Upper lobe of right lung (tissue), 1 donor: ENCODE data around the gene YJU2. TPM values are rescaled to one million over a fixed set of nuclear protein-coding genes. Genes with fewer than 3 reads are reported as not detected.

Source experiments
- ATAC-seq: fragments of 200-7000 bp; cut with Tn5 transposase; one replicate; pipeline ENCODE4 v1.9.1; 2020; ENCODE audit warnings: mild to moderate bottlenecking, moderate library complexity
- DNase-seq: peaks from one replicate; pipeline ENCODE4 v3.0.0-alpha.2; 2020
- H3K27ac ChIP-seq: fragments of 200-600 bp; one replicate; pipeline ENCODE4 v1.8.0; 2022
- H3K27me3 ChIP-seq: fragments of 200-600 bp; one replicate; pipeline ENCODE4 v1.8.0; 2022; ENCODE audit warnings: mild to moderate bottlenecking
- H3K36me3 ChIP-seq: fragments of 200-600 bp; one replicate; pipeline ENCODE4 v1.8.0; 2022
- H3K4me1 ChIP-seq: fragments of 200-600 bp; one replicate; pipeline ENCODE4 v1.8.0; 2022
- H3K4me3 ChIP-seq: fragments of 200-600 bp; one replicate; pipeline ENCODE4 v1.8.0; 2022; ENCODE audit warnings: mild to moderate bottlenecking
- H3K9me3 ChIP-seq: fragments of 200-600 bp; one replicate; pipeline ENCODE4 v1.8.0; 2022
- CTCF ChIP-seq: fragments of 200-600 bp; IDR thresholded peaks from one replicate; pipeline ENCODE4 v1.8.0; 2022; ENCODE audit warnings: antibody characterized with exemption
- intact Hi-C: fragments of 100-400 bp; cut with DNase I; formaldehyde crosslinking; loops from one replicate; pipeline ENCODE4 v1.11.0; 2022
- total RNA-seq: library from RNA; stranded (reverse); fragmentation: NEBNext Ultra II Directional; extraction: Animal tissue kit (Norgen Biotek cat#: 25700); gene quantifications from one replicate; pipeline ENCODE4 v1.2.1, GENCODE V29; 2021
- donor health status: DM: no; HTN: yes; CAD: no; lungs with severe emphysema.

Gene YJU2
- total RNA-seq, 1 donor from 2014 or later = 18.9 TPM

GRCh38 chr19:4200940-4201542 lies 45.8 kb upstream of the YJU2 start:
- H3K9me3 ChIP-seq = no peaks in the 10 kb centered on the region
- no peak overlapping the region for H3K4me3 ChIP-seq
- peaks cover 40% of the 10 kb centered on the region for H3K27me3 ChIP-seq
- ATAC-seq (no peak), DNase-seq (no peak)
- H3K4me1 ChIP-seq = peaks cover 6% of the 10 kb centered on the region
- intact Hi-C loops = no loop called here
- TF ChIP-seq CTCF = no peak
- H3K27ac ChIP-seq = no peak overlapping the region
- no peaks in the 10 kb centered on the region for H3K36me3 ChIP-seq

GRCh38 chr19:4201798-4202197 lies 45.1 kb upstream of the YJU2 start:
- Histone ChIP-seq H3K4me3 (no peak overlapping the region), H3K36me3 (no peaks in the 10 kb centered on the region), H3K9me3 (no peaks in the 10 kb centered on the region), H3K27ac (no peak overlapping the region), H3K27me3 (peaks cover 32% of the 10 kb centered on the region), H3K4me1 (peaks cover 6% of the 10 kb centered on the region)
- DNase-seq (no peak), ATAC-seq (no peak)
- intact Hi-C loops = no loop called here
- TF ChIP-seq CTCF = no peak

DNA sequence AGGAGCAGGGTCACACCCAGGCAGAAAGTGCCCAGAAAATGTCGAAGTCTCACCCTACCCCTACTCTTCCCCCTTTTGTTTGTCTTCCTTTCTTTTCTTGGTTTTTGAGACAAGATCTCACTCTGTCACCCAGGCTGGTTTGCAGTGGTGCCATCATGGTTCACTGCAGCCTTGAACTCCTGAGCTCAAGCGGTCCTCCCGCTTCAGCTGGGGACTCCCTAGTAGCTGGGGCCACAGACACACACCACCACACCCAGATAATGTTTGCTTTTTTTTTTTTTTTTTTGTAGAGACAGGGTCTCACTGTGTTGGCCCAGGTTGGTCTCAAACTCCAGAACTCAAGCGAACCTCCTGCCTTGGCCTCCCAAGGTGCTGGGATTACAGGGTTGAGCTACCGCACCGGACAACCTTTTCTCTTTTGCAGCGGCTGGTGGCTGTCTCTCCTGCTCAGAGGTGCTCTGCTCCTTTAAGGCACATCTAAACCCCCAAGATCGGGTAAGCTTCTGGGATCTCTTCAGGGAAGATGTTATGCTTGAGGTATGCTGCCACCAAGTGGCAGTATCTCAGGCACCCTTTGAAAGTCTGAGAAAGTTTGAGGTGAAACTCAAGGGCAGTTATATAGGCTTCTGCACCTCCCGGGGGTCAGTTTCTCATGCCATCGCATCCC lies 39.9 kb upstream of the YJU2 start:
- H3K27ac ChIP-seq = no peak overlapping the region
- ATAC-seq (no peak), DNase-seq (no peak)
- no peaks in the 10 kb centered on the region for H3K27me3 ChIP-seq
- no peaks in the 10 kb centered on the region for H3K9me3 ChIP-seq
- H3K4me1 ChIP-seq = peaks cover 6% of the 10 kb centered on the region
- no peak for TF ChIP-seq CTCF
- no peaks in the 10 kb centered on the region for H3K36me3 ChIP-seq
- intact Hi-C loops = no loop called here
- no peak overlapping the region for H3K4me3 ChIP-seq

- H3K36me3 ChIP-seq = no peaks in the 10 kb centered on the region
- H3K4me1 ChIP-seq = peaks cover 6% of the 10 kb centered on the region
- DNase-seq (no peak), ATAC-seq (peak; percentile 33)
- no peak overlapping the region for H3K4me3 ChIP-seq
- intact Hi-C loops = no loop called here
- no peaks in the 10 kb centered on the region for H3K9me3 ChIP-seq
- H3K27me3 ChIP-seq = no peaks in the 10 kb centered on the region
- TF ChIP-seq CTCF = no peak
- H3K27ac ChIP-seq = no peak overlapping the region
Observed at GRCh38 chr19:4208385-4209094, 38.3 kb upstream of the YJU2 start.

DNA sequence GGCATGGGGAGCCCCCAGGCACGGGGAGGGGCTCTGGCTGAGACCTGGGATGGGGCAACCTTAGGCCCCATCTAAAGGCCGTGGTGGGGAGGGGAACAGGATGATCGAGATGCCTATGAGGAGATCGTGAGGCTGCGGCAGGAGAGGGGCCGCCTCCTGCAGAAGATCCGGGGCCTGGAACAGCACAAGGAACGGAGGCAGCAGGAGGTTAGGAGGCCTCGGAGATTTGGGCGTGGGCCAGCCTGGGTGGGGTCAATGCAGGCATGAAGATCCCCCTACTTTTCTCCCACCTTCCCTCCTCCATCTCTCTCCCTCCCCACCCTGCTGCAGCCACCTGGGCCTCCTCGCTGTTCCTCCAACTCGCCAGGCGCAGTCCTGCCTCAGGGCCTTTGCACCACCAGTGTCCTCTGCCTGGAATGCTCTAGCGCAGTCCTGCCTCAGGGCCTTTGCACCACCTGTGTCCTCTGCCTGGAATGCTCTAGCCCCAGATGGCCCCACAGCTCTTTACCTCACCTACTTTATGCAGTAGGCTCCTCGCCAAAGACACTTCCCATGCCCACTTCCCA lies 36.6 kb upstream of the YJU2 start:
- H3K4me3 ChIP-seq = no peak overlapping the region
- intact Hi-C loops = no loop called here
- ATAC-seq (no peak), DNase-seq (no peak)
- no peak overlapping the region for H3K27ac ChIP-seq
- no peaks in the 10 kb centered on the region for H3K27me3 ChIP-seq
- no peak for TF ChIP-seq CTCF
- H3K36me3 ChIP-seq = no peaks in the 10 kb centered on the region
- H3K9me3 ChIP-seq = no peaks in the 10 kb centered on the region
- H3K4me1 ChIP-seq = no peaks in the 10 kb centered on the region
